Activated CD8-positive, alpha-beta memory T cell treated with anti-CD3 and anti-CD28 coated beads, Interleukin-2, amount 50 U/mL, for 4 hours (primary cell): ENCODE measurements around the gene KIF16B.

Experiments
- DNase-seq: peaks from one replicate; pipeline ENCODE4 v3.0.0-alpha.2; 2020

The KIF16B gene

GRCh38 chr20:16393836-16394235 is 179.4 kb downstream of the KIF16B start:
- no peak for DNase-seq

DNA sequence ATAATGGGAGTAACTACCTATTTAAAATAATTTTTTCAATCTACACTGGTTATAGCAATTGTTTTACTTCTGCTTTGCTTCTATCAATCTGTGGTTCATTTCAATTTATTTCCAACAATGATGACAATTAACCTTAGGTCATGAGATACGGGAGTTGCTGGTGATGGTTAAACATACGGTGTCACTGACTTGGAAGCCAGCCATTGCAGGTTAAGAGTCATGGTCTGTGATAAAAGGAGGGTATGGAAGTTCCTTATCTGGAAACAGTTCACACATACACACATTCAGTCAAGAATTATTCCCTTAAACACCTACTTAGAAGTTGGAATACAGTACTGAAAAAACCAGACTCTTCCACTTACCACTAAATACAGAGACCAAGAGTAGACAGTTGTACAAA is 180.0 kb downstream of the KIF16B start:
- DNase-seq, result no peak

- DNase-seq, result no peak
These were observed 180.9 kb downstream of the KIF16B start for GRCh38 chr20:16392346-16392745.

DNA sequence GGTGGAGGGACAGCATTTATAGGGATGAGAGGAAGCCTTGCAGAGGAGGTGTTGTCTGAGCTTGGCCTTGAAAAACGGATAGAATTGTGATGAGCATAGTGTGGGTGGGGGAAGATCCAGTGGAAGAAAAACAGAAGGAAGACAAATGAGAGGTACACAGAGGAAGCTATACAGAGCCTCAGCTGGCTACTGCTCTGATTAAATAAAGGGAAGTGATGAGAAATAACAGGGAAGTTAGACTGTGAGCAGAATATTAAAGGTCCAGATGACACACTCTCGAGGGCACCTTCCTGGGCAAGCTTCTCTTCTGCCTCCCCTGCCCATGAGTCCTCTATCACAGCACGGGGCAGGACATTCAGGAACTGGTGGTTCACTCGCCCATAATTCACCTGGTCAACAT is 182.3 kb downstream of the KIF16B start:
- no peak for DNase-seq

DNA sequence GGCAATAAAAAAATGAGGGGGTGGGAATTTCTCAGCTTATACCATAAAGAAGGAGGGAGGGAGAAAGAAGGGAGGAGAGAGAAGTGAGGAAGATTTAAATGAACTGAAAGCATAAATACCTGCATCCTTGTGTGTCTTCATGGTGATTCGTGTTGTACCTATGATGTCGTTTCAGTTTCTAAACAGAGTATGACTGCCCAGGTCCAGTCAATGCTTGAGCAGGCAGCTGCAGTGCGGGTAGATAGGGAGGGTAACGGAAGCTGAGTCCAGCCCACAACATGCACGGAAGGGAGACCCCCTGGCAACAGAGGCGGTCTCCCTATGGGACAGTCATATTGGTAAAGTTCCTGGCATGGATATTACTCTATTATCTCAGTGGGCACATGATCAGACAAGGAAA is 184.5 kb downstream of the KIF16B start:
- no peak for DNase-seq

DNA sequence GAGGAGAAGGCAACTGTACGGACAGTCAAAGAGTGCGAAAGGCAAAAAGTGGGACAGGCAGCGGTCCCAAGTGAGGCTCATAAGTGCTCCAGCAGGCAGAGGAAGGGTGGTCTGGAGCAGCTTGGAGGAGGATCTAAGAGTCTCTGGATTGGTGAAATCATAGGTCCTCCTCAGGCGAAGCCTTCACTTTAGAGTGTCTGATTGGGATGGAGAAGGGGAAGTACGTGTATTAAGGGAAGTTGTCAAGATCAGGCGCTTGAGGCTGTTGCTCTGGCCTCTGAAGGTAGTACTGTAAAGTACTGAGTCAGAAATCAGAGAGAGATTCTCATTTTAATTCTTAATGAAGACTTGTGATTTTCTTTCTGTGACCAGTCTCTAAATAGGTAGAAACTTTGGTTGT is 185.6 kb downstream of the KIF16B start:
- DNase-seq, result no peak

- no peak for DNase-seq
These were observed 187.4 kb downstream of the KIF16B start for GRCh38 chr20:16385891-16386290.

DNA sequence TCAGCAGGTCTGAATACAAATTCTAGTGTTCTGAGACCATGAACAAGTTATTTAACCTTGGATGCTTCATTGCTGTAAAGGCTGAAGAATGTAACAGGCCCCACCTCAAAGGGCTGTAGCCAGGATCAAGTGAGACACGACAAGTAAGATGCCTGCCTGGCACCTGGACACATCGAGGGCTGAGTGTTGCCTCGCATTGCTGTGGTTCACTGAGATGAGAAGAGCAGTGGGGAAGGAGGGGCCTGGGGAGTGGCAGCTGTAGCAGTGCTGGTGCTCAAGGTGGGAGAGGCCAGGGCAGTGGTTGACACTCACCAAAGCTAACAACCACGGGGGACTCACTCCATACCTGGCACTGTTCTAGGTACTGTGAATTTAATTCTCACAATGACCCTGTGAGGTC is 187.8 kb downstream of the KIF16B start:
- no peak for DNase-seq

DNA sequence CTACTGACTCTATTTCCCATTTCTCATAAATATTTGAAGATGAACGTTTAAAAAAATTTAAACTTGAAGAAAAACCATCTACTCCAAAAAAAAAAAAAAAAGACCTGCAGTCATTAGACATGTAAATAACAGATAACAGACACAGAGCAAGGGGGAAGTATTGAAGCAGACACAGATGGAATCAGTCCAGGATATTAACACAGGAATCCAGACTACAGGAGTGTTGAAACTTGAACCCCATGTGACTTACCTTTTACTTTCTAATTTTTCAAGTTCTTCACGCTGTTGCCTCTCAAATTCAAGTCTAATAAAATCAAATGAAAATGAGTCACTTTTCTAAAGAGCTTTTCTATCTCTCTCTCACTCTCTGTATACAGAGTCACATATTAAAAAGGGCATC is 191.8 kb downstream of the KIF16B start:
- no peak for DNase-seq

- DNase-seq, result no peak
These were observed 194.4 kb downstream of the KIF16B start for GRCh38 chr20:16378712-16379370.

GRCh38 chr20:16378122-16378521 is 195.1 kb downstream of the KIF16B start:
- no peak for DNase-seq

GRCh38 chr20:16369441-16369840 is 203.8 kb downstream of the KIF16B start:
- no peak for DNase-seq

GRCh38 chr20:16368645-16369292 is 204.5 kb downstream of the KIF16B start:
- DNase-seq, result no peak

- no peak for DNase-seq
These were observed 205.2 kb downstream of the KIF16B start for GRCh38 chr20:16367948-16368560.

DNA sequence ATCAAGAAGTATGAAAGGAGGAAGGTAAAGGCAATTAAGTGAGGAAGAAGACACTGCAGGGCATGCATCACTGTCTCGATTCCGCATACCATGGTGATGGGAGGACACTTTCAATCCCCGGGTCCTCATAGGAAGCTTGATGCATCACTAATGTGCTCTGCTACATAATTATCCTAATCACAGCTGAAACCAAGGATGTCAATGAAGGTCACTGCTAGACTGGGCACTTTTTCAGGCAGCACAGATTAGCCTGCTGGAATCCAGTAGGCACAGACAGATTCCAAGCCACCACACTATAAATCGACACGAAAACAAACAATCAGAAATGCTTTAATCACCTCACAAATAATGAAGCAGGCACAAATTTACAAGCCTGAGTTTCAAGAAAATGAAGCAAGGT is 206.7 kb downstream of the KIF16B start:
- DNase-seq, result no peak

DNA sequence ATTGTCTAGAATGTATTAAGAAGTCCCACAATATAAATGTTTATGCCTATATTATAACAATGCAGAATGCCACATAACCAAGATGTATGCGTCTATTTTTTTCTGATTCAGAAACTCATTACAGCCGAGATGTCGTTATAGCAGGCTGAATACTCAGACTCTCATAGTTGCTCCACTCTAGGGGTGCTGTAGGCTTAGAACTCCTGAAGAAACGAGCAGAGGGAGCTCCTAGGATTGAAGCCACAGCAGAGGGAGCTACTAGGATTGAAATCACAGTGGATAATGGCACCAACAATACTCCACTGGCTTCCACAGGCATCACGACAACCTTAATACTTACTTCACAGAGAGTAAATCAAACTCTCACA is 208.9 kb downstream of the KIF16B start:
- DNase-seq, result no peak

DNA sequence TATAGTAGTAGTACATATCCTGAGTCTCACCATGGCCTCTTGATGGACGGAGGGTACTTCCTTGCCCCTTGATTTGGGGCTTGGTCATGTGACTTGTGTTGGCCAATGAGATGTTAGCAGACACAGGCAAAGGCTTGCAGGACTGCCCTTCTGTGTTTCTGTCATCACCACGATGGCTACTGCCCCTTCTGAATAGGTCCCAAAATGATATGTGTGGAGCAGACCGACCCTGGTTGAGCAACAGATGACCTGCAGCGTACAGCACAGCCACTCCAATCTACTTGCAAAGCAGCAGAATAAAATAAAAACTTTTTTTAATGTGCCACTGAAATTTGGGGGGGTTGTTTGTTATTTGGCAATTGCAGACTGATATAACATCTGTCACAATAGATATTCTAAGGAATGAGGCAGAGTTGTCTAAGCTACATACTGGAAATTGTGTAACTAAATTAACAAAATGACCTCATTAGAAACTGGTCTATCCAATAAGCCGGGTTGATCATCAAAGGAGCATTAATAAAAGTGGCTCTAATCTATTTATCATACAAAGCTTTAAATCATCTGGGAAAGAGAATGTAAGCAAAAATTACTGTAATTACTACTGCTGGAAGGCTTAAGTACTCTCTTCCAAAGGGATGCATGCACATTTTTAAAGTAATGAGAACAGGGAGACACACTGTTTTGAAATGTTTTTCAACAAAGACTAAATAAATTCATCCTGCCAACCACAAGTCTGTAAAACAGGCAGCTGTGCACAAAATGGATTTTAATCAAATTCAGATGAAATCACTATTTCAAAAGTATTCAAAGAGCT is 209.5 kb downstream of the KIF16B start:
- no peak for DNase-seq

DNA sequence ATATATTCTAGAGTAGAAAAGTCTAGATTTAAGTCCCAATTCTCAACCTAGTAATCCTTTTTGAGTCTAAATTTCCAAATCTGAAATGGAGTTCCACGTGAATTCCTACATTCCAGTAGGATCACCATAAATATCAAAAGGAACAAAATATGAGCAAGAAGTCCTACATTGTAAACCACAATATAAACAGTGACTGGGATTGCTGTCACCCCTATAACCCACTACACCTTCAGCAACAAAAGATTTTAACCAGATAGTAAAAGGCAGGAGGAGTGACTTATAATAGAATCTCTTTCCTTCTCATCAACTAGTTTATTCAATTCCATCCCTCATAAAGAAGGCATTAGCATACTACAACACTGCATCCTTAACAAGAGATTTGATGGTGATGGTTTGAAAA is 210.6 kb downstream of the KIF16B start:
- DNase-seq, result no peak

DNA sequence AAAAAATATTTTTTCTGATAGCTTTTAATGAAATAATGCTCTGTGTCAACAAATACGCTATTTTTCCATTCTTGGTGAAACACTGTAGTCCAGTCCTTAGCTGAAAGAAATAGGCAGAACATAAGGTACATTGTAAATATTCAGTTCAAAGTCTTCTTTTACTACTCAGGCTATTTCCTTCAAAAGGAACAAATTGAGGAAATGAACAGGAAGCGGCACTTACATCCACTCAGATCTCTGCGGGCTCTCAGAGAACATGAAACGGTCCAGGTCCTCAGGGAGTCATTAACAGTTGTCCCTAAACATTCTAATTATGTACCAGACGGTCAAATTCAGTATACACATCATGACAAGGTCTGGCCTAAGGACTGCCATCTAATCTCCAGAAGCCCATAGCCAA is 212.6 kb downstream of the KIF16B start:
- no peak for DNase-seq

- DNase-seq, result no peak
These were observed 219.8 kb downstream of the KIF16B start for GRCh38 chr20:16353417-16353781.

DNA sequence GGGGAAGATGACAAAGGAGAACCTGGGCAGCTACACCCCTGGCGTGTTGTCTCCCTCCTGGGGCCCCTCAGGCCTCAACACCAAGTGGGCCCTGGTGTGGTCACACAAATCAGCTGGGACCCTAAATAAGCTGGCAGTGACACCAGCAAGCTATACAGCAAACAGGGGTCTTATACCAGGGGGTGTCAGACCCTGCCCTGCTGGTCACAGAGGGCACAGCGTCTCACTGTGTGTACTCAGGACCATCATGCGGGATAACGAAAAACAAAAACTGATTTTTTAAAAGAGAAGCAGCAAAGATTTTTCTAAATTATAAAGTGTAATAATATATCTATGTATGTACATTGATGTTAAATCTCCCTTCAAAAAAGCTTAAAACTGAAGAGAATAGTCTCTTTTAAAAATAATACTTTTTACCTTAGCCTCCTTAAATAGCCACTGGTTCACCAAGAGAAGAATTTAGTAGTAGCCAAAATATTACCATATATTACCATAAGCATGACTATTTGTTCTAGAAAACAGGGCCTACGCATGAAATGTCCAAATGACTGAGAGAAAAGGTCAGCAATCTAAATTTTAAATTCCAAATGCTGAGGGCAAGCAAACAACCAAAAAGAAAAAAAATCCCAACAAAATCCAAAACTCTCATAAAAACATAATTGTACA is 220.4 kb downstream of the KIF16B start:
- DNase-seq, result no peak

GRCh38 chr20:16352321-16352720 is 220.9 kb downstream of the KIF16B start:
- DNase-seq, result no peak

- DNase-seq, result no peak
These were observed 221.8 kb downstream of the KIF16B start for GRCh38 chr20:16351415-16351814.
